Measurements from ENCODE around the gene TBL3. TPM values are rescaled to one million over a fixed set of nuclear protein-coding genes. Genes with fewer than 3 reads are reported as not detected.
"Not testable (repeated sequence)": the region's sequence is repeated elsewhere in the genome, so short reads cannot be mapped to it uniquely, and the experiment has no call there.

The TBL3 gene
- 34.3 TPM for polyA plus RNA-seq (ENCODE audit: insufficient read length)

- DNase-seq: peak; percentile 97
Observed at GRCh38 chr16:1971796-1972489, at the start of gene TBL3. Gene TBL3, plus strand, starts transcription at chr16:1972053. Its CDS starts 112 bp downstream, at chr16:1972165.

DNA sequence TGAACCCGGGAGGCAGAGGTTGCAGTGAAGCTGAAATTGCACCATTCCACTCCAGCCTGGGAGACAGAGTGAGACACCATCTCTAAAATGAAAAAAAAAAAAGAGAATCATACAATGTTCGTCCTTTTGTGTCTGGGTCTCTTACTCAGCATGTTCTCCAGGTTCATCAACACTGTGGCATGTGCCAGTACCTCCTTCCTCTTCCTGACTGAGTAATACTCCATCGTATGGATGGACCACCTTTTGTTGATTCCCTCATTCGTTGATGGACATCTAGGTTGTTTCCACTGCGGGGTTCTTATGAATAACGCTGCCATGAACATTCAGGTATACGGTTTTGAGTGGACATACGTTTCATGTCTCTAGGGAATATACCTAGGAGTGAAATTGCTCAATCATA, 49.5 kb upstream of the TBL3 start:
- DNase-seq: no peak

GRCh38 chr16:1923299-1924034, 48.4 kb upstream of the TBL3 start:
- DNase-seq: no peak

- DNase-seq: no peak
Observed at GRCh38 chr16:1924095-1924494, 47.8 kb upstream of the TBL3 start.

- no peak for DNase-seq
Observed at GRCh38 chr16:1926271-1926670, 45.6 kb upstream of the TBL3 start.

- no peak for DNase-seq
Observed at GRCh38 chr16:1929105-1929504, 42.7 kb upstream of the TBL3 start.

- peak; percentile 90 for DNase-seq
Observed at GRCh38 chr16:1929578-1930337, 42.1 kb upstream of the TBL3 start.

- DNase-seq: no peak
Observed at GRCh38 chr16:1930338-1930720, 41.5 kb upstream of the TBL3 start.

DNA sequence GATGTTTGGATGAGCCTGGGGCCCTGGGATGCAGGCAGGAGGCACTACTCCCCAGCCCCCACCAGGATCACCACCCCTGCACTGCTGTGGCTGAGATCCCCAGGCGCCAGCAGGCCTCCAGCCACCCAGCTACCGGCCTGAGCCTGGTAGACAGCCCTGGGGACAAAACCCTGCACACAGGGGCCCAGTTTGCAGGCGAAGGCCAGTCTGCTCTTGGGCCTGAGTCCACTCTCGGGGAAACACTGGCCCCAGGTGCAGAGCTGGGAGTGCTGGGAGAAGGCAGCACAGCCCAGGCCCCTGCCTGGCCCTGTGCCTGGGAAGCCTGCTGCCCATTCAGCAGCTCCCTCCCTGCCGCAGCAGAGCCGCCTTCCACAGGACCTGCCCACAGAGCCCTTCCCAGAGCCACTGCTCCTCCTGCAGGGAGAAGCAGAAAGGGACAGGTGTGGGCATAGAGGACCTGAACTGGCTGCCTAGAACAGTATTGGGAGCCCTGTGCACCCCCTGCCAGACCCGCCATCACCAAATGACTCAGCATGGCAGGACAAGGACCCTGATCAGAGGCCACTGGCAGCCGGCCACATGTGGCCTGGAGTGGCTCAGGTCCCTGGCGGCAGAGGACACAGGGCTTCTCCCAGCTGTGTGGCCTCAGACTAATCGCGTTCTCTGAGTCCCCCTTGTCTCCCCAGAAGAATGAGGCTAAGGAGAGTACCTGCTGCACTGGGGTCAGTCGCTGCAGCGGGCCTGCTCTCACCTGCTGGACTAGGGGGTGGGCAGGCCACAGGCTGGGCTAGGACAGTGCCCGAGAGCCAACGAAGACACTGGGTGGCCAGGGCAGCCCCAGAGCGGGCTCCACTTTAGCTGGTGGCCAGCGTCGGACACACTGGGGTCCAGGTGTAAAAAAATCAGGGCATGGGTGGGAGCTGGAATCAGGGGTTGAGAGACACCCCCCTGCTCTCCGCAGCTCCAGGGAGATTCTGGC, 39.5 kb upstream of the TBL3 start:
- no peak for DNase-seq

DNA sequence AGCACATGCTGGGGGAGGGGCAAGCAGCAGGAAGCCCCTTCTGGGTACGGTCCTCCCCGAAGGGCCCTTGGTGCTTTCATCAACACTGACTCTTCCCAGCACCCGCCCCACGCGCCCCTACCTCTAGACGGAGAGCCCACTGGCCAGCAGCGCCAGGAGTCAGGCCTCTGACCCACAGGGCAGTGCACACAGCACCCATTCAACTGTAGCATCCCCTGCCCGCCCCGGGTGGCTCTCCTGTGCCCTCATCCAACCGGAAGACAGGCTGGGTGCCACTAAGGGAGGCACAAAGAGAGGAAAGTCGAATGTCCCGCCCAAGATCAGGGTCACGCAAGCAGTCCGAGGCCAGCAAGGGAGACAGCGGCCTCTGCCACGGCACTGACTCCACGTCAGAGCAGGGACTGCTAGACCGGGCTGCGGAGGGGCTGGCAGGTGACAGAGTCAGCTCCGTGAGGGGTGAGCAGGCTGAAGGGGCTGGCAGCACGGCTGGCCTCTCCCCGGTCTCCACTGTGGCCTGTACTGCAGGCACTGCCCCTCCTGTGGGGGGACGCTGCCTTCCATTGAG, 38.7 kb upstream of the TBL3 start:
- DNase-seq: no peak

DNA sequence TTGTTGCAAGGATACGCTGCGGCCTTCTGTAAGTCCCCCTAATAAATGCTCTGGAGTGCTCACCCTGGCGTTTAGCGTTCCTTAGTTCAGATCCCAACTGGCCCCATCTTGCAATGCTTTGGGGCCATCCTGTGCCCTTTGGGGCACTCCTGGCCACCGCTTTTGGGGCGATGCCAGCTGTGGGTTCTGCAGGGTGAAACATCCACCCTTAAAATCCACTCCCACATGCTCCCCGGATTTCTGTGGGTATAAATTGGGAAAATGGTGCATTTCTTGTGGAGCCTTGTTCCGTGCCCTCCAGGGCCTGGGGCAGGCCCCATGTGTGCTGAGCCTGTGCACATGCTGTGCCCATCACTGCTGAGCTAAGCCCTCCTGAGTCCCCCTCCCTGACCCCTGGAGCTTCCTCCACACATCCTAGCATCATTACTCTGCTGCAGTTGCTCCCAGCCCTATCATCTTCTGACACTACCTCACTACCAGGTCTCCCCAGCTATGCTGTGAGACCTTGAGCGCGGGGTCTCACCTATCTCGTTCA, 34.8 kb upstream of the TBL3 start:
- no peak for DNase-seq

- no peak for DNase-seq
Observed at GRCh38 chr16:1938316-1938715, 33.5 kb upstream of the TBL3 start.

- DNase-seq: no peak
Observed at GRCh38 chr16:1938910-1939309, 32.9 kb upstream of the TBL3 start.

DNA sequence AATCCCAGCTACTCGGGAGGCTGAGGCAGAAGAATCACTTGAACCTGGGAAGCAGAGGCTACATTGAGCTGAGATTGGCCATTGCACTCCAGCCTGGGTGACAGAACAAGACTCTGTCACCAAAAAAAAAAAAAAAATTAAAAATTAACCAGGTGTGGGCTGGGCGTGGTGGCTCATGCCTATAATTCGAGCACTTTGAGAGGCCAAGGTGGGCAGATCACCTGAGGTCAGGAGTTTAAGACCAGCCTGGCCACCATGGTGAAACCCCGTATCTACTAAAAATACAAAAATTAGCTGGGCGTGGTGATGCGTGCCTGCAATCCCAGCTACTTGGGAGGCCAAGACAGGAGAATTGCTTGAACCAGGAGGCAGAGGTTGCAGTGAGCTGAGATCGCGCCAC, 32.0 kb upstream of the TBL3 start:
- not testable (repeated sequence) for DNase-seq

DNA sequence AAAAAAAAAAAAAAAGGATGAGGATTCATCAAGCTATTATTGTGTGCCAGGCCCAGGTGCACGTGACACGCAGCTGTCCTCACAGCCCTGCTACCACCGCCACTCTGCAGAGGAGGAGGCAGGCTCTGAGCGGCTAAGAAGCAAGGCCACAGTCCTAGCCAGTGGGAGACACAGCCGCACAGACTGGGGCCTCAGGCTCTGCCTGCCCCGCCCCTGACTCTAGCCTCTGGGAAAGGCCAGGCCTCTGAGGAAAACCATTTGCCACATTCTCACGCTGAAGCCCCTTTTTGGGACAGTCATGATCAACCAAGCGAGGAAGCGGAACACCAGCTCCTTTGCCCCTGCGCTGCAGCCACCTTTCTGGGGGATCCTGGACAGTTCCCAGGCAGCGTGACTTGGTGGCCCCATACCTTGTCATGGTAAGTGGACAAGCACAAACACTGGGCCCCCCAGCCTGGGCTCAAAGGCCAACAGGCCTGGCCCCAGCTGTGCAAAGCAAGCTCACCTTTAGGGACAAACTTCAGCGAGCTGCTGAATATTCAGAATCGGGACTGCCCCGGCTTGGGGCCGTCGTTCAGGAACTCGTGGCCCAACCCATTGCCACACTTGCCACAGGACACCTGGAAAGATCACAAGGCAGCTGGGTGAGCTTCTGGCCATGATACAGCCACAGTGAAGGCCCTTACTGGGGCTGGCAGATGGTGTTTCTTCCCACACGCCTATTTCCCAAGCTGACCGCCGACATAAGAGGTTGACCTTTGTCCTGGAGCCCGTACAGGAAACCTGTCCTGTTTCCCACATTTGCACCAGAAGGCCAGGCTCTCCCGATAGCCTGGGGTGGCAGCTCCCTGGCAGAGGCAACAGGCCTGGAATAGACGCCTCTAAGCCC, 31.3 kb upstream of the TBL3 start:
- DNase-seq: no peak

DNA sequence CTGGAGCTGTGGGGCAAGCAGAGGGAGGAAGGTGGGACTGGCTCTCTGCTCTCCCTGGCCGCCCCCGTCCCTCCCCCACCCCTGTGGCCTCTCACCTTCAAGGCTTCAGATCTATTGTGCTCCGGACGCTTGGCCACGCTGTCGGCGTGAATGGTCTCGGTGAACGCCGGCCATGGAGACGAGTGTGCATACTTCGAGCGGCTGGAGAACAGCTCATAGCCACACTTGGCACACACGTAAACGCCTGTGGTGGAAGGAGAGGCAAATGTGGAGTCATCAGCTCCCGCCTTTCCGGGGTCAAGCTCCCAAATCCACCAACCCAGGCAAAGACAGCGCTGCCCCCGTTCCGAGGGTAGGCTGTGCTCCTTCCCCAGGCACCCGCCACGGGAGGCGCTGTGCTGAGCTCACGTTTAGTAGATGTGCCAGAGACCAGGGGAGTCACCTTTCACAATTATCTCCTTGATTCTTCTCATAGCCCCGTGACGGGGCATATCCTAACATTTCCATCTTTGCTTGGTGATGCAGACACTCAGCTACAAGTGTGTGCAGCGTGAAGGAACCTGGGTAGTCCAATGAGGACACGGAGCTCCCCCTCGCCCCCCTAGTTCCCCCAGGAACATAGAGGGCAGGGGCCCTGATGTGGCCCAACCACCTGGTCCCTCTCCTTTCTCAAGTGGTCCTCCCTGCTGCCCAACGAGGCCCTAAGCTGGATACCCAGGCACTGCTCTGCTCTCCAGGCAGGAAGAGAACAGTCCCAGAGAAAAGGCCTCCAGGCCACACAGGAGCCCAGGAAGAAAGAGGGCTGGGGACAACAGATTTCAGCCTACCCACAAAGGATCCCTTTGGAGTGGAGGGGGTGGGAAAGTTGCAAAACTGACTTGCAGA, 30.4 kb upstream of the TBL3 start:
- no peak for DNase-seq

DNA sequence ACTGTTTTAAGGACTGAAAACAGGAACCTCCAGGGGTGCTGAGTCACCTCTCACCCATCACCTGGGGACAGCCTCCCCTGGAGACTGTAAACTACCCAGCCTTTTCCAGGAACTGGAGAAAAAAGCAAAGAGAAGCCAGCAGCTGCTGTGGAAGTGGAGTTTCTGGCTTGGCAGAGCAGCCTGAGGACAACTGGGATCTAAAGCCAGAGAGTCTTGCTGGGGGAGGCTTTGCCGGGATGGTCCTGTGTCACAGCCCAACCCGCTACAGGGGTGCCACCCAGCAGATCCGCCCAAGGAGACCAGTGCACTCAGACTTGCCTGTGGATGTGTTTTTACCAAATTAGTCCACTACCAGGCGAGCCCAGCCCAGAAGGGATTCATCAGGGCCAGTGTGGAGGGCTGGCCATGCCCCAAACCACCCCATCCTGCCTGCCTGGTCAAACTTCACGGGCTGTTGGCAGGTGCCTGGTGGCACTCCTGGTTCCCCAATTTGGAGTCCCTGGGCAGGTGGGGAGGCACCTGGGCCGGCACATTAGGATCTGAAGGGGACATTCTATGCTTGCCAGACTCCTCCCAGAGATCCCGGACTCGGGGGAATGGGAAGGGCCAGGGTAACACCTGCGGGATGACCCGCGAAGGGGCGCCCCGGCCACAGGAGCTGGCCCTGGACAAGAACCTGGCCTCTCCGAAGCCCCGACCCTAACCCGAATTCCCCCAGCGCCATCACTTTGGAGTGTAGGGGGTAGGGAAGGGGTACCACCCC, 29.6 kb upstream of the TBL3 start:
- DNase-seq: no peak

Measured in hindlimb muscle (tissue), 1 donor.